ENCODE data around the gene CASQ2. TPM values are rescaled to one million over a fixed set of nuclear protein-coding genes. Genes with fewer than 3 reads are reported as not detected.

CASQ2 gene
- total and polyA plus RNA-seq, 9 of the 15 experiments (the other 6 are each of a cell fraction or from before 2014, with no cell fraction given), result not detected

- Histone ChIP-seq H3K9me3 (replicated peaks; ENCODE audit: control insufficient read depth, insufficient read depth, low read depth, low read length) (no peaks in the 10 kb centered on the region), H3K4me1 (replicated peaks in 1 of 2; ENCODE audit: control insufficient read depth in 2 of 2, insufficient read depth in 2 of 2, low read length in 2 of 2) (peaks cover 32 to 42% of the 10 kb centered on the region in 2 experiments), H3K9me1 (ENCODE audit: control insufficient read depth, insufficient read depth, low read length) (no peaks in the 10 kb centered on the region), H3K4me2 (ENCODE audit: insufficient read depth, low read length) (peak overlapping the region; percentile 61), H3K36me3 (ENCODE audit: control insufficient read depth, insufficient read depth, low read length) (peaks cover 77% of the 10 kb centered on the region), H3K9ac (ENCODE audit: insufficient read depth in 1 of 2, low read depth in 2 of 2, low read length in 2 of 2) (peak overlapping the region; percentile 43 to 62), H2AFZ (ENCODE audit: low read depth, low read length) (peak overlapping the region; percentile 51), H3K4me3 (no peak overlapping the region), H3K27ac (ENCODE audit: extremely low read depth, low read depth, low read length) (peak overlapping the region; percentile 32), H3K79me2 (ENCODE audit: control insufficient read depth, insufficient read depth, low read length) (peaks cover 67% of the 10 kb centered on the region), H4K20me1 (replicated peaks; ENCODE audit: control insufficient read depth, insufficient read depth, low read length) (no peaks in the 10 kb centered on the region), H3K27me3 (ENCODE audit: control insufficient read depth in 2 of 2, insufficient read depth in 2 of 2, low read length in 2 of 2) (no peaks in the 10 kb centered on the region)
- WGBS (ENCODE audit: insufficient coverage, low coverage, missing lambda C conversion rate), result 40% methylated on average over 14 of the region's 14 CpGs
- BruUV-seq (replicated peaks), result no TSS peak
- in situ Hi-C loops (cut with MboI), result no loop called here
- DNase-seq (ENCODE audit: extremely low read depth in 1 of 4, low spot score in 3 of 4) (peak in 2 of 4 experiments; percentile 36 to 40), FAIRE-seq (no peak), ATAC-seq (peak; percentile 36)
- intact Hi-C loops (cut with micrococcal nuclease), result no loop called here
- ChIA-PET POLR2A (interaction anchor here (0.6 to 3.3 kb wide), 3 partner anchors 13 to 178 kb away, joined by 3 to 16 read pairs (median 8); partner anchors contain the start of gene VANGL1), CTCF (ENCODE audit: low intra/inter-chr PET ratio) (no interaction called here)
- TF ChIP-seq PBX2 (CRISPR knock-in tag; IDR thresholded peaks at IDR 0.05; ENCODE audit: low read depth) (no peak), PBX2 (tag; conservative IDR thresholded peaks at IDR 0.05; ENCODE audit: low read depth) (0 out of 2 replicates have a peak, but pooled peaks have one; percentile 19), FOSL1 (tag; conservative IDR thresholded peaks at IDR 0.05) (0 out of 2 replicates have a peak, but pooled peaks have one; percentile 23), JUND (IDR thresholded peaks at IDR 0.05; ENCODE audit: borderline replicate concordance, low read depth, low read length) (peak; percentile 35; the same call in 1 of the 2 replicates), JUND (tag; IDR thresholded peaks at IDR 0.05; ENCODE audit: borderline replicate concordance, low read depth, low read length) (no peak), ZNF589 (CRISPR knock-in tag; IDR thresholded peaks at IDR 0.05; ENCODE audit: low read depth) (no peak), BCOR (IDR thresholded peaks at IDR 0.05) (peak; percentile 42; the same call in 1 of the 2 replicates), ZBTB33 (CRISPR knock-in tag; IDR thresholded peaks at IDR 0.05) (peak; percentile 82), SMAD4 (CRISPR knock-in tag; conservative IDR thresholded peaks at IDR 0.05) (peak; percentile 23; the same call in 1 of the 2 replicates), GTF2A2 (tag; IDR thresholded peaks at IDR 0.05) (no peak), RBM25 (IDR thresholded peaks at IDR 0.05; ENCODE audit: low read depth, low read length, severe bottlenecking) (peak; percentile 49), CTBP1 (IDR thresholded peaks at IDR 0.05; ENCODE audit: borderline replicate concordance) (0 out of 2 replicates have a peak, but pooled peaks have one; percentile 9), ADNP (tag; IDR thresholded peaks at IDR 0.05) (0 out of 2 replicates have a peak, but pooled peaks have one; percentile 16)
Observed at GRCh38 chr1:115654663-115655305, 113.7 kb downstream of the CASQ2 start.

Data from K562 (cell line).